ENCODE measurements around the gene HCK.

GRCh38 chr20:32063695-32064094 lies 11.7 kb downstream of the HCK start:
- TF ChIP-seq CTCF (IDR thresholded peaks at IDR 0.05) (no peak), POLR2A (IDR thresholded peaks at IDR 0.05) (no peak)

Measured in Peyer's patch (tissue), 4 donors.